Spleen (tissue), 7 donors: ENCODE data around the gene NUP37.

Experiments
- POLR2A ChIP-seq, 3 donors: fragments of 450-650 bp; IDR thresholded peaks; one replicate each; pipeline ENCODE4 v1.5.1; 2017; ENCODE audit warnings: antibody characterized with exemption in 3 of 3, mild to moderate bottlenecking in 1 of 3
- POLR2AphosphoS5 ChIP-seq, 3 donors: sonication (generic); formaldehyde crosslinking; IDR thresholded peaks; one replicate each; pipeline ENCODE4 v1.5.1; 2017; ENCODE audit warnings: antibody characterized with exemption in 3 of 3
- TF ChIP-seq, protein P1 (sequence below), 11 experiments: fragments of 200-600 bp in 7 of 11; fragments of 450-650 bp in 4 of 11; sonication (generic) in 4 of 11; IDR thresholded peaks in 8 of 11; conservative IDR thresholded peaks in 3 of 11; 1 replicate in 7 of 11; 2 replicates in 4 of 11; pipeline versions ENCODE4 v1.4.0 to v1.8.0; 2016 to 2021; ENCODE audit warnings: antibody characterized with exemption in 11 of 11, inconsistent platforms in 4 of 11, mild to moderate bottlenecking in 1 of 11
- donor health status: DM: no; HTN: no; CAD: no; lungs with moderate emphysema.
- donor health status: DM: no; HTN: no; CAD: no.
- donor health status: DM: no; HTN: no; CAD: no.

DNA sequence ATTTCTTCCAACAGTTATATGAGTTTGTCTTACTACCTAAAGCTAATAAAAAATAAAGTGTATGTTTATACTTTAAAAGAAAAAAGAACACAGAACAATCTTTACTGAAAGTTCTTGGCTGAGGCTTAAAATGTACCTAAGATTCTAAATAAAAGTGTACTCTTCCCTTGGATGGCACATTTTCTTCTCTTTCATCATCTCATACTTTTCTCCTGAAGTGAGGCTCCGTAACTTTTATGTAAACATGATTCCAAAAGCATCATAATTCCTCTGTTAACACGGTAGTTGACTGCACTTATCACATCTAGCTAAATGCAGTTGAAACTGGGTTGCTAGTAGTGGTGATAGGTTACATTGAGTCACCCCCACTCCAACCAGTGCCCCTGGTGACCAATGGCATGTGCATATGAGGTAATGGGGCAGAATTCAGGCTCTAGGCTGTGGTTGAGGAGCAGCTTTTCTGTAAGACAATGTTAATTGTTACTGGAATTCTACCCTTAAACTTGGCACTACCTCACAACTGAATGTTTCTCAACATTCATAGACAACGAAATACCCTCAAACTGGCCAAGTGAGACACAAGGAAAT lies 96.5 kb downstream of the NUP37 start:
- TF ChIP-seq, protein P1, sequence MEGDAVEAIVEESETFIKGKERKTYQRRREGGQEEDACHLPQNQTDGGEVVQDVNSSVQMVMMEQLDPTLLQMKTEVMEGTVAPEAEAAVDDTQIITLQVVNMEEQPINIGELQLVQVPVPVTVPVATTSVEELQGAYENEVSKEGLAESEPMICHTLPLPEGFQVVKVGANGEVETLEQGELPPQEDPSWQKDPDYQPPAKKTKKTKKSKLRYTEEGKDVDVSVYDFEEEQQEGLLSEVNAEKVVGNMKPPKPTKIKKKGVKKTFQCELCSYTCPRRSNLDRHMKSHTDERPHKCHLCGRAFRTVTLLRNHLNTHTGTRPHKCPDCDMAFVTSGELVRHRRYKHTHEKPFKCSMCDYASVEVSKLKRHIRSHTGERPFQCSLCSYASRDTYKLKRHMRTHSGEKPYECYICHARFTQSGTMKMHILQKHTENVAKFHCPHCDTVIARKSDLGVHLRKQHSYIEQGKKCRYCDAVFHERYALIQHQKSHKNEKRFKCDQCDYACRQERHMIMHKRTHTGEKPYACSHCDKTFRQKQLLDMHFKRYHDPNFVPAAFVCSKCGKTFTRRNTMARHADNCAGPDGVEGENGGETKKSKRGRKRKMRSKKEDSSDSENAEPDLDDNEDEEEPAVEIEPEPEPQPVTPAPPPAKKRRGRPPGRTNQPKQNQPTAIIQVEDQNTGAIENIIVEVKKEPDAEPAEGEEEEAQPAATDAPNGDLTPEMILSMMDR (IDR thresholded peaks at IDR 0.05 in 8 of 11, conservative IDR thresholded peaks at IDR 0.05 in 3 of 11) = no peak
- TF ChIP-seq POLR2A (IDR thresholded peaks at IDR 0.05) (no peak), POLR2AphosphoS5 (IDR thresholded peaks at IDR 0.05) (no peak)
